Measurements from ENCODE around the gene TSPOAP1.

DNA sequence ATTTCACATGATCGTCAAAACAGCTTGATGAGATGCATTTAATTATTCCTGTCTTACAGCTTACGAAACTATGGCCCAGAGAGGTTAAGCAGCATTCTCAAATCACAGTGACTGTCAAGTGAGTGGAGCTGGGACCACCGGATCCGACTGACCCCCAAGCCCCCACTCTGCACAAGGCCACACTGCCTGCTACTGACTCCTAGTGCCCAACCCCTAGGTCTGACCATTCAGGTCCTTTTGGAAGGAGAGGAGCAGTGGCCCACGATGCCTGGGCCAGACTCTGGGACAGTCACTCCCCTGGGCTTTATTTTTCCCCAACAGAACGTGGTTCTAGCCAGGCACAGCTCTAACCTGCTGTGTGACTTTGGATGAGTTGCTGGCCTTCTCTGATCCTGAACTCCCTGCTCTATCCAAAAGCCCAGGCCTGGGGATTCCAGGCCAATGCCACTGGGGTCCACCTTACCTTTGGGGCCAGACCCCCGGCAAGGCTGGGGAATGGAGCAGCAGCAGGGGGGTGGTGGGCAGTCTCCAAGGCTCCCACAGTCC is 9.9 kb downstream of the TSPOAP1 start:
- TF ChIP-seq, protein P1, sequence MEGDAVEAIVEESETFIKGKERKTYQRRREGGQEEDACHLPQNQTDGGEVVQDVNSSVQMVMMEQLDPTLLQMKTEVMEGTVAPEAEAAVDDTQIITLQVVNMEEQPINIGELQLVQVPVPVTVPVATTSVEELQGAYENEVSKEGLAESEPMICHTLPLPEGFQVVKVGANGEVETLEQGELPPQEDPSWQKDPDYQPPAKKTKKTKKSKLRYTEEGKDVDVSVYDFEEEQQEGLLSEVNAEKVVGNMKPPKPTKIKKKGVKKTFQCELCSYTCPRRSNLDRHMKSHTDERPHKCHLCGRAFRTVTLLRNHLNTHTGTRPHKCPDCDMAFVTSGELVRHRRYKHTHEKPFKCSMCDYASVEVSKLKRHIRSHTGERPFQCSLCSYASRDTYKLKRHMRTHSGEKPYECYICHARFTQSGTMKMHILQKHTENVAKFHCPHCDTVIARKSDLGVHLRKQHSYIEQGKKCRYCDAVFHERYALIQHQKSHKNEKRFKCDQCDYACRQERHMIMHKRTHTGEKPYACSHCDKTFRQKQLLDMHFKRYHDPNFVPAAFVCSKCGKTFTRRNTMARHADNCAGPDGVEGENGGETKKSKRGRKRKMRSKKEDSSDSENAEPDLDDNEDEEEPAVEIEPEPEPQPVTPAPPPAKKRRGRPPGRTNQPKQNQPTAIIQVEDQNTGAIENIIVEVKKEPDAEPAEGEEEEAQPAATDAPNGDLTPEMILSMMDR (CRISPR knock-in tag; IDR thresholded peaks at IDR 0.05), result no peak
- TF ChIP-seq, protein P2, sequence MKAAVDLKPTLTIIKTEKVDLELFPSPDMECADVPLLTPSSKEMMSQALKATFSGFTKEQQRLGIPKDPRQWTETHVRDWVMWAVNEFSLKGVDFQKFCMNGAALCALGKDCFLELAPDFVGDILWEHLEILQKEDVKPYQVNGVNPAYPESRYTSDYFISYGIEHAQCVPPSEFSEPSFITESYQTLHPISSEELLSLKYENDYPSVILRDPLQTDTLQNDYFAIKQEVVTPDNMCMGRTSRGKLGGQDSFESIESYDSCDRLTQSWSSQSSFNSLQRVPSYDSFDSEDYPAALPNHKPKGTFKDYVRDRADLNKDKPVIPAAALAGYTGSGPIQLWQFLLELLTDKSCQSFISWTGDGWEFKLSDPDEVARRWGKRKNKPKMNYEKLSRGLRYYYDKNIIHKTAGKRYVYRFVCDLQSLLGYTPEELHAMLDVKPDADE (CRISPR knock-in tag; IDR thresholded peaks at IDR 0.05), result no peak
- TF ChIP-seq, protein P3, sequence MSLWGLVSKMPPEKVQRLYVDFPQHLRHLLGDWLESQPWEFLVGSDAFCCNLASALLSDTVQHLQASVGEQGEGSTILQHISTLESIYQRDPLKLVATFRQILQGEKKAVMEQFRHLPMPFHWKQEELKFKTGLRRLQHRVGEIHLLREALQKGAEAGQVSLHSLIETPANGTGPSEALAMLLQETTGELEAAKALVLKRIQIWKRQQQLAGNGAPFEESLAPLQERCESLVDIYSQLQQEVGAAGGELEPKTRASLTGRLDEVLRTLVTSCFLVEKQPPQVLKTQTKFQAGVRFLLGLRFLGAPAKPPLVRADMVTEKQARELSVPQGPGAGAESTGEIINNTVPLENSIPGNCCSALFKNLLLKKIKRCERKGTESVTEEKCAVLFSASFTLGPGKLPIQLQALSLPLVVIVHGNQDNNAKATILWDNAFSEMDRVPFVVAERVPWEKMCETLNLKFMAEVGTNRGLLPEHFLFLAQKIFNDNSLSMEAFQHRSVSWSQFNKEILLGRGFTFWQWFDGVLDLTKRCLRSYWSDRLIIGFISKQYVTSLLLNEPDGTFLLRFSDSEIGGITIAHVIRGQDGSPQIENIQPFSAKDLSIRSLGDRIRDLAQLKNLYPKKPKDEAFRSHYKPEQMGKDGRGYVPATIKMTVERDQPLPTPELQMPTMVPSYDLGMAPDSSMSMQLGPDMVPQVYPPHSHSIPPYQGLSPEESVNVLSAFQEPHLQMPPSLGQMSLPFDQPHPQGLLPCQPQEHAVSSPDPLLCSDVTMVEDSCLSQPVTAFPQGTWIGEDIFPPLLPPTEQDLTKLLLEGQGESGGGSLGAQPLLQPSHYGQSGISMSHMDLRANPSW (CRISPR knock-in tag; IDR thresholded peaks at IDR 0.05; ENCODE audit: borderline replicate concordance), result no peak
- TF ChIP-seq, protein P4, sequence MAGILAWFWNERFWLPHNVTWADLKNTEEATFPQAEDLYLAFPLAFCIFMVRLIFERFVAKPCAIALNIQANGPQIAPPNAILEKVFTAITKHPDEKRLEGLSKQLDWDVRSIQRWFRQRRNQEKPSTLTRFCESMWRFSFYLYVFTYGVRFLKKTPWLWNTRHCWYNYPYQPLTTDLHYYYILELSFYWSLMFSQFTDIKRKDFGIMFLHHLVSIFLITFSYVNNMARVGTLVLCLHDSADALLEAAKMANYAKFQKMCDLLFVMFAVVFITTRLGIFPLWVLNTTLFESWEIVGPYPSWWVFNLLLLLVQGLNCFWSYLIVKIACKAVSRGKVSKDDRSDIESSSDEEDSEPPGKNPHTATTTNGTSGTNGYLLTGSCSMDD (CRISPR knock-in tag; IDR thresholded peaks at IDR 0.05), result no peak
- no peak for TF ChIP-seq GATAD2A (CRISPR knock-in tag; IDR thresholded peaks at IDR 0.05)
- TF ChIP-seq POLR2A (IDR thresholded peaks at IDR 0.05; ENCODE audit: insufficient read depth in 1 of 2, low read depth in 2 of 2, low read length in 2 of 2), result no peak
- TF ChIP-seq, protein P5, sequence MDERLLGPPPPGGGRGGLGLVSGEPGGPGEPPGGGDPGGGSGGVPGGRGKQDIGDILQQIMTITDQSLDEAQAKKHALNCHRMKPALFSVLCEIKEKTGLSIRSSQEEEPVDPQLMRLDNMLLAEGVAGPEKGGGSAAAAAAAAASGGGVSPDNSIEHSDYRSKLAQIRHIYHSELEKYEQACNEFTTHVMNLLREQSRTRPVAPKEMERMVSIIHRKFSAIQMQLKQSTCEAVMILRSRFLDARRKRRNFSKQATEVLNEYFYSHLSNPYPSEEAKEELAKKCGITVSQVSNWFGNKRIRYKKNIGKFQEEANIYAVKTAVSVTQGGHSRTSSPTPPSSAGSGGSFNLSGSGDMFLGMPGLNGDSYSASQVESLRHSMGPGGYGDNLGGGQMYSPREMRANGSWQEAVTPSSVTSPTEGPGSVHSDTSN (CRISPR knock-in tag; IDR thresholded peaks at IDR 0.05), result no peak
- no peak for TF ChIP-seq PAWR (CRISPR knock-in tag; IDR thresholded peaks at IDR 0.05; ENCODE audit: borderline replicate concordance)
- TF ChIP-seq ARNT (IDR thresholded peaks at IDR 0.05), result no peak
- TF ChIP-seq HHEX (CRISPR knock-in tag; IDR thresholded peaks at IDR 0.05), result no peak
- no peak for TF ChIP-seq RFX5 (IDR thresholded peaks at IDR 0.05; ENCODE audit: low read depth, low read length)
- TF ChIP-seq ZNF251 (CRISPR knock-in tag; IDR thresholded peaks at IDR 0.05), result no peak

Measured in HepG2 (cell line).